Gastrocnemius medialis (tissue), 4 donors: ENCODE measurements around the gene RNF213. TPM values are rescaled to one million over a fixed set of nuclear protein-coding genes. Genes with fewer than 3 reads are reported as not detected.

Experiments used
- ATAC-seq, 2 donors: fragments of 150-250 bp; one replicate each; pipeline ENCODE4 v1.9.1; 2016
- DNase-seq, 2 donors: peaks; one replicate each; pipeline ENCODE4 v3.0.0-alpha.2; 2019
- H3K27ac ChIP-seq, 4 donors: fragments of 200-600 bp; sonication (generic); 1 replicate in 1 of 4; 2 replicates in 3 of 4; pipeline ENCODE4 v1.5.1; 2016 to 2018; ENCODE audit warnings: mild to moderate bottlenecking in 2 of 4, moderate library complexity in 1 of 4
- H3K27me3 ChIP-seq, 3 donors: fragments of 200-600 bp; sonication (generic) in 2 of 3; 1 replicate in 1 of 3; 2 replicates in 2 of 3; pipeline versions ENCODE4 v1.5.1 to v1.6.0; 2016 to 2019; ENCODE audit warnings: mild to moderate bottlenecking in 1 of 3, moderate library complexity in 1 of 3
- H3K36me3 ChIP-seq, 2 donors: fragments of 200-600 bp; sonication (generic) in 1 of 2; one replicate each; pipeline ENCODE4 v1.5.1; 2017 to 2018
- H3K4me1 ChIP-seq, 2 donors: fragments of 200-600 bp; sonication (generic) in 1 of 2; one replicate each; pipeline ENCODE4 v1.5.1; 2016 to 2017; ENCODE audit warnings: mild to moderate bottlenecking in 2 of 2
- H3K4me3 ChIP-seq, 4 donors: fragments of 200-600 bp; sonication (generic) in 3 of 4; 1 replicate in 1 of 4; 2 replicates in 3 of 4; pipeline ENCODE4 v1.5.1; 2016 to 2019; ENCODE audit warnings: mild to moderate bottlenecking in 2 of 4
- H3K9me3 ChIP-seq, 3 donors: fragments of 200-600 bp; sonication (generic) in 2 of 3; 1 replicate in 1 of 3; 2 replicates in 2 of 3; pipeline ENCODE4 v1.5.1; 2016 to 2019
- POLR2A ChIP-seq, 2 donors: fragments of 450-650 bp; IDR thresholded peaks; one replicate each; pipeline ENCODE4 v1.6.1; 2017; ENCODE audit warnings: antibody characterized with exemption in 2 of 2, mild to moderate bottlenecking in 2 of 2, moderate library complexity in 2 of 2
- in situ Hi-C, 4 donors: fragments of 200-750 bp; cut with MboI; loops; one replicate each; pipeline versions ENCODE4 v1.15.0 to v1.8.0; 2017; ENCODE audit warnings: low sequenced_read_pairs in 4 of 4
- intact Hi-C: fragments of 100-400 bp; cut with DNase I; formaldehyde crosslinking; loops from one replicate; pipeline ENCODE4 v1.15.1; 2023; ENCODE audit warnings: low total_unique reads
- total RNA-seq, 4 donors: library from RNA; depleted of rRNA; stranded (reverse); fragments of >200 nt; gene quantifications; one replicate each; pipeline versions ENCODE4 v1.1.0 to v1.2.3, GENCODE V29; 2016
- TF ChIP-seq, protein P1 (sequence below), 5 experiments: fragments of 450-650 bp in 3 of 5; fragments of 200-600 bp in 2 of 5; sonication (generic) in 2 of 5; IDR thresholded peaks in 4 of 5; conservative IDR thresholded peaks in 1 of 5; 1 replicate in 4 of 5; 2 replicates in 1 of 5; pipeline ENCODE4 v1.5.1; 2016 to 2019; ENCODE audit warnings: antibody characterized with exemption in 5 of 5, mild to moderate bottlenecking in 3 of 5, moderate library complexity in 3 of 5

Gene RNF213
- total RNA-seq, 4 donors from 2014 or later: 24.1 to 51.8 (median 28.6) TPM

GRCh38 chr17:80349151-80349651 lies 88.5 kb downstream of the RNF213 start:
- intact Hi-C loops (no loop called here), in situ Hi-C loops (no loop called here)
- DNase-seq (no peak), ATAC-seq (no peak)
- Histone ChIP-seq H3K4me1 (no peaks in the 10 kb centered on the region), H3K4me3 (no peak overlapping the region), H3K27ac (no peak overlapping the region), H3K36me3 (peaks cover 6 to 100% of the 10 kb centered on the region in 2 donors), H3K9me3 (no peaks in the 10 kb centered on the region), H3K27me3 (no peaks in the 10 kb centered on the region)
- TF ChIP-seq, protein P1, sequence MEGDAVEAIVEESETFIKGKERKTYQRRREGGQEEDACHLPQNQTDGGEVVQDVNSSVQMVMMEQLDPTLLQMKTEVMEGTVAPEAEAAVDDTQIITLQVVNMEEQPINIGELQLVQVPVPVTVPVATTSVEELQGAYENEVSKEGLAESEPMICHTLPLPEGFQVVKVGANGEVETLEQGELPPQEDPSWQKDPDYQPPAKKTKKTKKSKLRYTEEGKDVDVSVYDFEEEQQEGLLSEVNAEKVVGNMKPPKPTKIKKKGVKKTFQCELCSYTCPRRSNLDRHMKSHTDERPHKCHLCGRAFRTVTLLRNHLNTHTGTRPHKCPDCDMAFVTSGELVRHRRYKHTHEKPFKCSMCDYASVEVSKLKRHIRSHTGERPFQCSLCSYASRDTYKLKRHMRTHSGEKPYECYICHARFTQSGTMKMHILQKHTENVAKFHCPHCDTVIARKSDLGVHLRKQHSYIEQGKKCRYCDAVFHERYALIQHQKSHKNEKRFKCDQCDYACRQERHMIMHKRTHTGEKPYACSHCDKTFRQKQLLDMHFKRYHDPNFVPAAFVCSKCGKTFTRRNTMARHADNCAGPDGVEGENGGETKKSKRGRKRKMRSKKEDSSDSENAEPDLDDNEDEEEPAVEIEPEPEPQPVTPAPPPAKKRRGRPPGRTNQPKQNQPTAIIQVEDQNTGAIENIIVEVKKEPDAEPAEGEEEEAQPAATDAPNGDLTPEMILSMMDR (IDR thresholded peaks at IDR 0.05 in 4 of 5, conservative IDR thresholded peaks at IDR 0.05 in 1 of 5): no peak
- TF ChIP-seq POLR2A (IDR thresholded peaks at IDR 0.05): no peak

DNA sequence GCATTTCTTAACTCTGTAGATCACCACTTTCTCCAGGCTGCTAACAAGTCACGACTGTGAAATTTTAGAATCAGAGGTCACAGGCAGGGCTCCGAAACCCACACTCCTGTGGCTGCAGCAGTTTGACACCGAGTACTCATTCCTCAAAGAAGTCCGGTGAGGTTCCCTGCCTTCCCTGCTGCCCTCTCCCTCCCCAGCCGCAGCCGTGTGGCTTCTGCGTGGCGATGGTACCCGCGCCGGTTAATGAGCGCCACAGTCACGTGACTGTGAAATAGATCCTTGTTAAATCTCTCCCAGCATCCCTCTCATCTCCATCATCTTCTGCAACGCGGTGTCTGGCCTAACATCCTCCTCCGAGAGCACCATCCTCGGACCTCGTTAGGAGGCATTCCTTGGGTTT lies 89.1 kb downstream of the RNF213 start:
- TF ChIP-seq POLR2A (IDR thresholded peaks at IDR 0.05): no peak
- TF ChIP-seq, protein P1 (IDR thresholded peaks at IDR 0.05 in 4 of 5, conservative IDR thresholded peaks at IDR 0.05 in 1 of 5): no peak
- Histone ChIP-seq H3K4me3 (no peak overlapping the region), H3K36me3 (peaks cover 6 to 100% of the 10 kb centered on the region in 2 donors), H3K4me1 (no peaks in the 10 kb centered on the region), H3K27me3 (no peaks in the 10 kb centered on the region), H3K27ac (no peak overlapping the region), H3K9me3 (no peaks in the 10 kb centered on the region)
- in situ Hi-C loops: no loop called here
- DNase-seq (no peak), ATAC-seq (no peak)
- intact Hi-C loops: no loop called here

GRCh38 chr17:80352216-80352895 lies 91.7 kb downstream of the RNF213 start:
- ATAC-seq: no peak
- no peaks in the 10 kb centered on the region for H3K9me3 ChIP-seq
- in situ Hi-C loops: no loop called here
- intact Hi-C loops: no loop called here
- H3K36me3 ChIP-seq: peaks cover 6 to 90% of the 10 kb centered on the region in 2 donors
- no peak overlapping the region for H3K27ac ChIP-seq
- no peak for DNase-seq
- H3K4me1 ChIP-seq: no peaks in the 10 kb centered on the region
- no peak overlapping the region for H3K4me3 ChIP-seq
- TF ChIP-seq, protein P1 (IDR thresholded peaks at IDR 0.05 in 4 of 5, conservative IDR thresholded peaks at IDR 0.05 in 1 of 5): no peak
- TF ChIP-seq POLR2A (IDR thresholded peaks at IDR 0.05): no peak
- no peaks in the 10 kb centered on the region for H3K27me3 ChIP-seq

DNA sequence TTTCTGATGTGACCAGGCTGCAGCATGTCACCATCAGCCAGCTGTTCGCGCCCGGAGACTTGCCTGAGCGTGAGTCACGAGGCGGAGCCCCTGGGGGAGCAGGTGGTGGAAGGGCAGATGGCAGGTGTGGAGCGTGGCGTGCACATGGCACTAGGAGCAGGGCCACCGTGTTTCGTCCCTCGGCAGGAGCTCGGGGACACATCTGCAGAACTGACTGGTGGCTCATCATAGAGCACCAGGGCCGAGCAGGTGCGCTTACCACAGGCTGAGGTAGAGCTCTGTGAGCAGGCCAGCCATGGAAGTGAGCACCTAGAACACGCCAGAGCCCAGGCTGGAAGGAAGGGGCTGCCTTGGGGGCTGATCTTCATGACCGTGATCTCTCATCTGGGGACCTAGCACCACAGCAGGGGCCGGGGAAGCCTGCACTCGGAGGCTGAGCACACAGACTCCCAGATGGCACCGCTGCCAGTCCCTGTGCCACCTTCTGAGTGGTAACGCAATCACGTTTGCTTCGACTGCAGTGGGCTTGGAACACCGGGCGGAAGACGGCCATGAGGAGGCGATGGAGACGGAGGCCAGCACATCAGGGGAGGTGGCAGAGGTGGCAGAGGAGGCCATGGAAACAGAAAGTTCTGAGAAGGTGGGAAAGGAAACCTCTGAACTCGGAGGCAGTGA lies 92.5 kb downstream of the RNF213 start:
- no peaks in the 10 kb centered on the region for H3K27me3 ChIP-seq
- DNase-seq: no peak
- in situ Hi-C loops (no loop called here), intact Hi-C loops (no loop called here)
- H3K4me1 ChIP-seq: no peaks in the 10 kb centered on the region
- H3K9me3 ChIP-seq: no peaks in the 10 kb centered on the region
- peaks cover 6 to 90% of the 10 kb centered on the region in 2 donors for H3K36me3 ChIP-seq
- no peak for ATAC-seq
- TF ChIP-seq, protein P1 (IDR thresholded peaks at IDR 0.05 in 4 of 5, conservative IDR thresholded peaks at IDR 0.05 in 1 of 5): no peak
- no peak for TF ChIP-seq POLR2A (IDR thresholded peaks at IDR 0.05)
- no peak overlapping the region for H3K4me3 ChIP-seq
- no peak overlapping the region for H3K27ac ChIP-seq
